Measurements from ENCODE around the gene EVX2.

DNA sequence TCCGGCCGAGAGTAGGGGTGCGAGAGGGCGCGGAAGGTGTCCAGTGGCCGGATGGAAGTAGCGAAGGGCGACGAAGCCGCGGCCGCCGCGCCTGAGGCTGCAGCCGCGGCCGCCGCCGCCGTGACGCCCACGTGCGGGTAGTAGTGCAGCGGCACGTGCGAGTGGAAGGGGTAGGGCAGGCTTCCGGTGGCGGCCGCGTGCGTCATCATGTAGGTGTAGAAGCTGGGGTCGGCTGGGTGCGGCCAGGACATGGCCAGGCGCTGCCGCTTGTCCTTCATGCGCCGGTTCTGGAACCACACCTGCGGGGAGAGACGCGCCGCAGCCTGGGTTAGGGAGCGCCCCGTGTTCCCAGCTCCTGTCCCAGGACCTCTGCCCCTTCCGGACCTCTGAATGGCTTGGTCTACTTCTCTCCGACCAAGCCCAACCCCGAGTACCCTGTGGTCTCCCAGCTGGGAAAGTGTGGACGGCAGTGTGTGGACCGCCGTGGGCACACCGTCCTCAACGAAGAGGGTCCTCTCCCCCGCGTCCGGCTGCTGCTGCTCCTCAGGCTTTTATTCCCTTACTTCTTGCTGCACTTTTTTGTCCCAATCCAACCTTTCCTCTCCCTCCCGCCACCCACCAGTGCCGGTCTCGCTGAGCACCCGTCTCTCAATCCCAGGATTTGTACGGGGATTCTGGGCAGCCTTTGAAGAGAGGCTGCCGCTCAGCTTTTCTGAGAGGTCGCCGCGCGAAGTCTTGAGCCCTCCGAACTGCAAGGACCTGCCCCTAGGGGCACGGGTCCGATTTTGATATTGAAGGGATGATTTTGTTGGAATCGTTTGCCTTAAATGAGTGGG lies 3.0 kb downstream of the EVX2 start:
- TF ChIP-seq, protein P1, sequence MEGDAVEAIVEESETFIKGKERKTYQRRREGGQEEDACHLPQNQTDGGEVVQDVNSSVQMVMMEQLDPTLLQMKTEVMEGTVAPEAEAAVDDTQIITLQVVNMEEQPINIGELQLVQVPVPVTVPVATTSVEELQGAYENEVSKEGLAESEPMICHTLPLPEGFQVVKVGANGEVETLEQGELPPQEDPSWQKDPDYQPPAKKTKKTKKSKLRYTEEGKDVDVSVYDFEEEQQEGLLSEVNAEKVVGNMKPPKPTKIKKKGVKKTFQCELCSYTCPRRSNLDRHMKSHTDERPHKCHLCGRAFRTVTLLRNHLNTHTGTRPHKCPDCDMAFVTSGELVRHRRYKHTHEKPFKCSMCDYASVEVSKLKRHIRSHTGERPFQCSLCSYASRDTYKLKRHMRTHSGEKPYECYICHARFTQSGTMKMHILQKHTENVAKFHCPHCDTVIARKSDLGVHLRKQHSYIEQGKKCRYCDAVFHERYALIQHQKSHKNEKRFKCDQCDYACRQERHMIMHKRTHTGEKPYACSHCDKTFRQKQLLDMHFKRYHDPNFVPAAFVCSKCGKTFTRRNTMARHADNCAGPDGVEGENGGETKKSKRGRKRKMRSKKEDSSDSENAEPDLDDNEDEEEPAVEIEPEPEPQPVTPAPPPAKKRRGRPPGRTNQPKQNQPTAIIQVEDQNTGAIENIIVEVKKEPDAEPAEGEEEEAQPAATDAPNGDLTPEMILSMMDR (IDR thresholded peaks at IDR 0.05): no peak
- TF ChIP-seq ZNF219 (CRISPR knock-in tag; IDR thresholded peaks at IDR 0.05; ENCODE audit: borderline replicate concordance) (no peak), FOXP1 (CRISPR knock-in tag; IDR thresholded peaks at IDR 0.05; ENCODE audit: borderline replicate concordance) (peak; percentile 75), RELA (CRISPR knock-in tag; IDR thresholded peaks at IDR 0.05; ENCODE audit: borderline replicate concordance) (peak; percentile 75; the same call in 1 of the 2 replicates)

All from WTC11 (cell line).